ENCODE data around the gene TSPAN1.
A peak's percentile ranks its signal among the peaks of the same experiment; 100 is the strongest.
"Not testable (repeated sequence)": the region's sequence is repeated elsewhere in the genome, so short reads cannot be mapped to it uniquely, and the experiment has no call there.

TSPAN1 gene

DNA sequence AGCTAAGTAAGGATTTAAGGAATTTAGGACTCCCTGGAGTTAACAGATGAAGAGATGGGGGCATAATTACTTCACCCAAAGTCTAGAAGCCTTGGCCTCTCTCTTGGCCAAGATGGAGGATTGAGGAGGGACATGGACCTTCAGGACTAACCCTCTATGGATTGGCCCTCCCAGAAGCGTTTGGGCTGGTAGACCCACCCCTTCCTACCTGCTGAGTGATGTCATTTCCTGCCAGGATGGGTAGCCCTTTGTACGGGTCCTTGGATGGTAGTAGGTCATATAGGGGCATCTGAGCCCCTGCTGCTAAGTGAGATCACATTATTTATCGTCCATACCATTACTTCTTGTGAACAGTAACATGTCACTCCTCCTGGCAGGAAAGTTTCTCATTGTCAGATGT is 45.9 kb downstream of the TSPAN1 start:
- no peak for DNase-seq

DNA sequence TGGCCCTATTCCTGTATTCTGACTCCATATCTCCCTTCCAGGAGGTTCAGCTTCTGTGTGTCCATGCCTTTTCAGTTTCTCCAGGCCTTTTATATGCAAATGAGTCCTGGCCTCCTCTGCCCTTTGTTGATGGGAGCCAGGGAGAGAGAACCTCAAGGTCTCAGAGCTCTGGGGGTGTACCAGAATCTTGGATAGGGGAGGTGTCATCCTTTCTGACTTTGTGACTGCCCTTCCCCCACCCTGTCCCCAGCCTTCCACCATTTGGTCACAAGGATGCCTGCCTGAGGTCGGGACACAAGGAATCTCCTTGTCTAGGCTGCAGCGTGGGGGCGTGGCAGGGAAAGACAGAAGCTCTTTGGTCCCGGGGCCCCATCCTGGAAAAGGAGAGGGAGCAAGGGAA is 46.9 kb downstream of the TSPAN1 start:
- DNase-seq, result no peak

DNA sequence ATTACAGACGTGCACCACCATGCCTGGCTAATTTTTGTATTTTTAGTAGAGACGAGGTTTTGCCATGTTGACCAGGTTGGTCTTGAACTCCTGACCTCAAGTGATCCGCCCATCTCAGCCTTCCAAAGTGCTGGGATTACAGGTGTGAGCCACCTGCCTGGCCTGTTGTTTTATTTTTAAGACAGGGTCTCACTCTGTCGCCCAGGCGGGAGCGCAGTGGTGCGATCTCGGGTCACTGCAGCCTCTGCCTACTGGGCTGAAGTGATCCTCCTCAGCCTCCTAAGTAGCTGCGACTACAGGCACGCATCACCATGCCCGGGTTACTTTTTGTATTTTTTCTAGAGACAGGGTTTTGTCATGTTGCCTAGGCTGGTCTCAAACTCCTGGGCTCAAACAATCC is 48.2 kb downstream of the TSPAN1 start:
- DNase-seq, result not testable (repeated sequence)

DNA sequence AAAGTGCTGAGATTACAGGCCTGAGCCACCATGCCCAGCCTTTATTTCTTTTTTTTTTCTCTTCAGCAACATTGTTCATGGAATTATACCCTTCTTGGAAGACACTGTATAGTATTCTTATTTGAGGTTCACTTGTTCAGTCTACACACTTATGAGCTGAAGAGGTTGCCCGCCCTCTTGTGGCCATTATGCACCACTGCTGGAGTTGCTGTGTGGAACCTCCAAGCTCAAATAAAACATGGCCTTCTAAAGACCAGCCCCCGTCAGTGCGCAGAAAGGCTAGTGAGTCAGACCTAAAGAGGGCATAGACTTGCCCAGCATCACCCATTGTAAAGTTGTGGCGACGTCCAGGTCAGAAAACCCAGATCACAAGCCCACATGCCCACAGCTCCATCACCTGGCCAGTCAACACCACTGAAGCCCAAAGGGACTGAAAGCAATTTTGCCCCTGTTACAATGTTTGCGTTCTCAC is 48.6 kb downstream of the TSPAN1 start:
- peak; percentile 76 for DNase-seq

DNA sequence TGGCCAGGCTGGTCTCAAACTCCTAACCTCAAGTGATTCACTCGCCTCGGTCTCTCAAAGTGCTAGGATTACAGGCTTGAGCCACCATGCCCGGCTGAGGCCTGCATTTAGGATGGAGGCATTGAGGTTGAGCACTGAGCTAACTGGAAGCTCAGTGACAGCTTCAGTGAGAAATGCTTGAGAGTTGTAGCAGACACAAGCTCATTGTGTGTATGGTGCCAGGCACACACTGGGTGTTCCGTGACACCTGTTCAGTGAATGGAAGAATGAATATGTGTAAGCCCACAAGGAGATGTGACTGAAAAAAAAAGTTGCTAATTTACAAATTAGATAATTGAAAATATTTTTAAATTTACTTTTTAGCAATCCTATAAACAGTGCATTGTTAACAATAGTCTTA is 50.1 kb downstream of the TSPAN1 start:
- no peak for DNase-seq

DNA sequence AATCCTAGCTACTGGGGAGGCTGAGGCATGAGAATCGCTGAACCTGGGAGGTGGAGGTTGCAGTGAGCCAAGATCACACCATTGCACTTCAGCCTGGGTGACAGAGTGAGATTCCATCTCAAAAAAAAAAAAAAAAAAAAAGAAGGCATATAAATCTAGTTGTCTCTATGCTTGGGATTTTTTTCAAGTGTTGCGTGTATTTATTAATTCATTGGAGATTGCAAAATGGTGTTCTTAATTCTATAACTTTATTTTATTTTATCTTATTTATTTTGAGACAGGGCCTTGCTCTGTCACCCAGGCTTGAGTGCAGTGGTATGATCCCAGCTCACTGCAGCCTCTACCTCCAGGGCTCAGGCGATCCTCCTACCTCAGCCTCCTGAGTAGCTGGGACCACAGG is 56.3 kb downstream of the TSPAN1 start:
- DNase-seq, result not testable (repeated sequence)
